Heart right ventricle (tissue), 16 donors: ENCODE measurements around the gene LIN7B. TPM values are rescaled to one million over a fixed set of nuclear protein-coding genes. Genes with fewer than 3 reads are reported as not detected.

Experiments used
- ATAC-seq, 8 donors: fragments of 200-7000 bp; cut with Tn5 transposase; one replicate each; pipeline ENCODE4 v1.9.1; 2020; ENCODE audit warnings: mild to moderate bottlenecking in 8 of 8, moderate library complexity in 8 of 8, moderate number of reproducible peaks in 1 of 8
- DNase-seq, 2 donors: peaks; one replicate each; pipeline ENCODE4 v3.0.0-alpha.2; 2020
- H3K27ac ChIP-seq, 10 donors: fragments of 200-600 bp; sonication (generic) in 2 of 10; one replicate each; pipeline versions ENCODE4 v1.5.0 to v1.8.0; 2020 to 2022; ENCODE audit warnings: mild to moderate bottlenecking in 3 of 10
- H3K27me3 ChIP-seq, 7 donors: fragments of 200-600 bp; one replicate each; pipeline ENCODE4 v1.8.0; 2021 to 2022; ENCODE audit warnings: mild to moderate bottlenecking in 2 of 7
- H3K36me3 ChIP-seq, 9 donors: fragments of 200-600 bp; sonication (generic) in 1 of 9; one replicate each; pipeline versions ENCODE4 v1.5.0 to v1.8.0; 2020 to 2022; ENCODE audit warnings: mild to moderate bottlenecking in 2 of 9
- H3K4me1 ChIP-seq, 9 donors: fragments of 200-600 bp; sonication (generic) in 1 of 9; one replicate each; pipeline versions ENCODE4 v1.5.0 to v1.8.0; 2020 to 2022; ENCODE audit warnings: mild to moderate bottlenecking in 4 of 9
- H3K4me3 ChIP-seq, 10 donors: fragments of 200-600 bp; sonication (generic) in 2 of 10; one replicate each; pipeline versions ENCODE4 v1.5.0 to v1.8.0; 2020 to 2022; ENCODE audit warnings: mild to moderate bottlenecking in 7 of 10, moderate library complexity in 2 of 10
- H3K9me3 ChIP-seq, 11 donors: fragments of 200-600 bp in 10 of 11; sonication (generic) in 2 of 11; one replicate each; pipeline versions ENCODE4 v1.5.0 to v1.8.0; 2013 to 2022; ENCODE audit warnings: mild to moderate bottlenecking in 2 of 11, control low read depth in 1 of 11, moderate library complexity in 1 of 11
- WGBS, 2 donors: extraction: QIAGEN DNeasy Blood & Tissue Kit; methylation state at CpG; one replicate each; pipeline ENCODE4 v1.1.7; 2013; ENCODE audit warnings: inconsistent platforms in 1 of 2; 5-methylcytosine and 5-hydroxymethylcytosine counted together
- intact Hi-C, 10 donors: fragments of 100-400 bp; cut with DNase I; formaldehyde crosslinking; loops; one replicate each; pipeline versions ENCODE4 v1.11.1 to v1.14.2; 2022
- polyA plus RNA-seq, 2 donors: library from polyadenylated mRNA; stranded (reverse); fragments of 200-250 nt; gene quantifications; one replicate each; pipeline ENCODE4 v1.2.3, GENCODE V29; 2013
- total RNA-seq, 10 donors: library from RNA; stranded (reverse); fragmentation: NEBNext Ultra II Directional in 3 of 10; extraction: Animal tissue kit (Norgen Biotek cat#: 25700) in 3 of 10; gene quantifications; one replicate each; pipeline versions ENCODE4 v1.2.1 to v1.2.4, GENCODE V29; 2021 to 2023
- TF ChIP-seq, protein P1 (sequence below), 9 donors: fragments of 200-600 bp; sonication (generic) in 2 of 9; IDR thresholded peaks; one replicate each; pipeline versions ENCODE4 v1.5.0 to v1.8.0; 2021 to 2022; ENCODE audit warnings: antibody characterized with exemption in 9 of 9, mild to moderate bottlenecking in 5 of 9, moderate library complexity in 1 of 9
- donor health status: Arrhythmogenic right ventricular cardiomyopathy.
- donor health status: ischemic (EF 13 %, LVEDD 7.1; RV severe dilation, severe dysfunction).
- donor health status: healthy with polysubstance abuse.
- donor health status: DM: no; HTN: yes; CAD: no.
- donor health status: DM: no; HTN: no; CAD: no.
- donor health status: ischemic (EF 25% LVEDD 6.9; RV normal size, moderate dysfunction).
- donor health status: ischemic (EF 25% LVEDD 5.7; RV mildly dilated, moderate dysfunction).
- donor health status: healthy.
- donor health status: DM: yes; HTN: yes; CAD: no.
- donor health status: Ischemic cardiomyopathy.
- donor health status: ischemic (EF 35%, LVEDD 5.7; RV mildly dilated, moderate dysfunction).
- donor health status: nonischemic (EF 11% LVEDD 7.7; RV severe dilation, severe dysfunction).
- donor health status: DM: yes; HTN: yes; CAD: no.
- donor health status: PGD.
- donor health status: ischemic (EF 29% LVEDD 5.4; RV normal size, mild dysfunction).
- donor health status: nonischemic (EF 23%, LVEDD 6.1; RV moderate dilation, normal function).

The LIN7B gene
- total and polyA plus RNA-seq, 12 donors, result 17.6 to 38.5 (median 23.5) TPM

DNA sequence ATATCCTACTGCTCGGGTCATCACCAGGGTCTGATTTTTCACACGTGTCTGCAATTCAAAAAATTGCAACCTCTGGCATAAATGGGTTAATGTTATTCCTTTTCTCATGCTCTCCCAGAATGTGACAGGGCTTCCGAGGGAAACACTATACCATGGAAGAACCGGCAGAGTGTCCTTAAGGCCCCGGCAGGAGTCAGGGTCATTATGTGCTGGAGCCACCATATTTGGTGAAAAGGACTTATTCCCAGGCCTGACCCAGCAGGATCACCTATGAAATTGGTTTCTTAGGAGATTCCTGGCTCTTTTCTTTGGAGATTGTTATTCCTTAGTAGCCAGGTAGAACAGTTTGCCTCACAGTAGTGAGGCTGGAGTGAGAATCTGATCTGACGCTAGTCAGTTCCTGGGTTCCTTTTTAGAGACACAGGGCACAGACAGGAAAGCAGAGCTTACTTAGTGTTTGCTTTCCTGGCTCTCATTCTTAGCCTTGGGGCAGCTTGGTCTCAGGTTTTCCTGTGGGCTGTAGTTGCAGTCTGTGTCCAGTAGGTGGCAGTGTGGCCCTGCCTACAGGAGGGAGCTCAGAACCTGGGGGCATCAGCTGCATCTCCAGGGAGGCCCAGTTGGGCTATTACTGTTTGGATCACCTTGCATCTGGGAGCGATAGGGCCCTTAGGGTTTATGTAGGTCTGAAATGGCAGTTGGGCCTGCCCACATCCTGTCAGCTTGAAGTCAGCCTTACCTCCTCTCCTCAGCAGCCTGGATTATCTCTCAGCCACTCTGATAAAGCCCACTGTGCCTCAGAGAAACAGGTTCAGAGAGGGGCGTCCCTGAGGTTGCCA is 16.5 kb upstream of the LIN7B start:
- ATAC-seq (peak; percentile 28 to 79 (median 62)), DNase-seq (peak; percentile 55 to 56)
- Histone ChIP-seq H3K27me3 (no peaks in the 10 kb centered on the region), H3K27ac (no peak overlapping the region), H3K9me3 (no peaks in the 10 kb centered on the region), H3K4me1 (peaks cover 7 to 50% (median 17%) of the 10 kb centered on the region in 9 donors), H3K36me3 (peaks cover 0 to 100% (median 42%) of the 10 kb centered on the region in 9 donors), H3K4me3 (no peak overlapping the region)
- intact Hi-C loops, result loop anchor here (1.0 to 5.0 kb wide), 9 partner anchors 45 to 111 kb away; no protein-coding TSS in a partner anchor
- 46 to 48% methylated on average over 8 of the region's 8 CpGs for WGBS, 2 donors
- TF ChIP-seq, protein P1, sequence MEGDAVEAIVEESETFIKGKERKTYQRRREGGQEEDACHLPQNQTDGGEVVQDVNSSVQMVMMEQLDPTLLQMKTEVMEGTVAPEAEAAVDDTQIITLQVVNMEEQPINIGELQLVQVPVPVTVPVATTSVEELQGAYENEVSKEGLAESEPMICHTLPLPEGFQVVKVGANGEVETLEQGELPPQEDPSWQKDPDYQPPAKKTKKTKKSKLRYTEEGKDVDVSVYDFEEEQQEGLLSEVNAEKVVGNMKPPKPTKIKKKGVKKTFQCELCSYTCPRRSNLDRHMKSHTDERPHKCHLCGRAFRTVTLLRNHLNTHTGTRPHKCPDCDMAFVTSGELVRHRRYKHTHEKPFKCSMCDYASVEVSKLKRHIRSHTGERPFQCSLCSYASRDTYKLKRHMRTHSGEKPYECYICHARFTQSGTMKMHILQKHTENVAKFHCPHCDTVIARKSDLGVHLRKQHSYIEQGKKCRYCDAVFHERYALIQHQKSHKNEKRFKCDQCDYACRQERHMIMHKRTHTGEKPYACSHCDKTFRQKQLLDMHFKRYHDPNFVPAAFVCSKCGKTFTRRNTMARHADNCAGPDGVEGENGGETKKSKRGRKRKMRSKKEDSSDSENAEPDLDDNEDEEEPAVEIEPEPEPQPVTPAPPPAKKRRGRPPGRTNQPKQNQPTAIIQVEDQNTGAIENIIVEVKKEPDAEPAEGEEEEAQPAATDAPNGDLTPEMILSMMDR (IDR thresholded peaks at IDR 0.05), result peak; percentile 97 to 100 (median 99)

DNA sequence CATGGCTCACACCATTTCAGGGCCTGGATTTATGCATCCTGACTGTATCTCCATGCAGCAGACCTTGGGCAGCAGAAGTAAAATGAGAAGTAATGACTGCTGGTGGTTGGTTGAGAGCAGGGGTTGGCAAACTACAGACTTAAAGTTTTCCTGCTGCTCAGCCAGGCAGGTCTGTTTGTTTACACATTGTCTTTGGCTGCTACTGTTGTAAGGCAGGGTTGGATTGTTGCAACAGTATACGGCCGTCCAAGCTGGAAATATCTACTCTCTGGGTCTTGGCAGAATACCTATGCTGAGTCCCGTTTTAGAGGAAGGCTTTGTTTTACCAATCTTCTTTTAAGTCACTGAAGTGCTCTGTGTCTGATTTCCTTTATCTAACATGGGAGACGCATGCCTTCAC is 15.4 kb upstream of the LIN7B start:
- intact Hi-C loops, result loop anchor here (1.0 to 5.0 kb wide), 7 partner anchors 44 to 110 kb away; no protein-coding TSS in a partner anchor
- ATAC-seq, result no peak
- peaks cover 0 to 100% (median 48%) of the 10 kb centered on the region in 9 donors for H3K36me3 ChIP-seq
- H3K27me3 ChIP-seq, result no peaks in the 10 kb centered on the region
- H3K9me3 ChIP-seq, result no peaks in the 10 kb centered on the region
- WGBS, 2 donors, result 78 to 80% methylated on average over 4 of the region's 4 CpGs
- no peak overlapping the region for H3K27ac ChIP-seq
- H3K4me1 ChIP-seq, result peaks cover 7 to 46% (median 17%) of the 10 kb centered on the region in 9 donors
- no peak overlapping the region for H3K4me3 ChIP-seq
- DNase-seq, result no peak
- TF ChIP-seq, protein P1 (IDR thresholded peaks at IDR 0.05), result no peak

DNA sequence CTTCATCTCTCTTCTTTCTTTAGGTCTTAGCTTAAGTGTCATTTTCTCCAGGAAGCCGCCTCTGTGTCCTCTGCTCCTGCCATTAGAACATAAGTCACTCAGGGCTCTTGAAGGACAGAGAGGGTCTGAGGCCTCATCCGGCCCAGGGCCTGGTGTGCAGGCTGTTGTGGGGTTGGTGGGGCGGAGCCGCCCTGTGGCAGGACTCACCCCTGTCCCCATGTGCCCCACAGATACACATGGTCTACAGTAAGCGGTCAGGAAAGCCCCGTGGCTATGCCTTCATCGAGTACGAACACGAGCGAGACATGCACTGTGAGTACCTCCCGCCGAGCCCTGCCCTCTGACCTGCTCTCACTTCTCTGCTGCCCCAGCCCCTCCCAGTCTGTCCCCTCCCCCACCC is 13.0 kb upstream of the LIN7B start:
- intact Hi-C loops, result loop anchor here in 1 of 10 donors (5.0 kb wide), 1 partner anchor 96 kb away; no protein-coding TSS in a partner anchor
- TF ChIP-seq, protein P1 (IDR thresholded peaks at IDR 0.05), result no peak
- Histone ChIP-seq H3K36me3 (peaks cover 0 to 100% (median 69%) of the 10 kb centered on the region in 9 donors), H3K4me1 (peaks cover 0 to 23% (median 5%) of the 10 kb centered on the region in 9 donors), H3K27ac (no peak overlapping the region), H3K27me3 (no peaks in the 10 kb centered on the region), H3K4me3 (no peak overlapping the region), H3K9me3 (no peaks in the 10 kb centered on the region)
- no peak for ATAC-seq
- DNase-seq, result no peak
- WGBS, 2 donors, result 88% methylated on average over 12 of the region's 12 CpGs

DNA sequence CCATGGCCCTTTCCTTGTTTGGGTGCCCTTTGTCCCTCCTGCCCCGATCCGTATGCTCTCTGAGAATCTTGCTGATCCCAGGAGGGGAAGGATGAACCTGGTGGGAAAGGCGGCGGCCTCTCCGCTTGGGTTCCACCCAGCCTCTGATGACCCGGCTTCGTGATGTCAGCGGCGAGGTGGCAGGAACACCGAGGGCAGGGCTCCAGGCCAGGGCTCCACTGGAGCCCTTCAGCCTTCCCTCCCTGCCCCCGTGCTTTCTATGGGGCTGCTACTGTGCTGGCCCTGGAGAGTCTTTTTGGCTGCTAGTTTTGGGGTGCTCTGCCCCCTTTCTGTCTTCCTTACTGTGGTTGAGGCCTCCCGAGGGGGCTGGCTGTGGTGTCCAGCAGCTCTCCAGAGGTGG is 11.9 kb upstream of the LIN7B start:
- ATAC-seq (no peak), DNase-seq (no peak)
- no peaks in the 10 kb centered on the region for H3K27me3 ChIP-seq
- TF ChIP-seq, protein P1 (IDR thresholded peaks at IDR 0.05), result no peak
- no peaks in the 10 kb centered on the region for H3K9me3 ChIP-seq
- intact Hi-C loops, result loop anchor here in 1 of 10 donors (5.0 kb wide), 1 partner anchor 95 kb away; no protein-coding TSS in a partner anchor
- H3K27ac ChIP-seq, result no peak overlapping the region
- 88 to 91% methylated on average over 12 of the region's 12 CpGs for WGBS, 2 donors
- H3K36me3 ChIP-seq, result peaks cover 0 to 100% (median 72%) of the 10 kb centered on the region in 9 donors
- H3K4me1 ChIP-seq, result peaks cover 0 to 13% (median 5%) of the 10 kb centered on the region in 9 donors
- no peak overlapping the region for H3K4me3 ChIP-seq
